Retinal pigment epithelial cell (primary cell): Measurements from ENCODE around the gene ETV1.

Source experiments
- DNase-seq: peaks from one replicate; pipeline ENCODE4 v3.0.0-alpha.2; 2010; ENCODE audit warnings: low read depth
- H3K4me3 ChIP-seq: 2 replicates; pipeline ENCODE4 v1.5.1; 2011; ENCODE audit warnings: mild to moderate bottlenecking, low read length, control low read depth, moderate library complexity
- CTCF ChIP-seq: conservative IDR thresholded peaks from 2 replicates; pipeline ENCODE4 v1.5.1; 2011; ENCODE audit warnings: low read depth, low read length, control low read depth, inconsistent platforms

The ETV1 gene

GRCh38 chr7:13901577-13901976 is 87.9 kb downstream of the ETV1 start:
- no peak for TF ChIP-seq CTCF

GRCh38 chr7:13898957-13899670 is 90.4 kb downstream of the ETV1 start:
- TF ChIP-seq CTCF, result no peak
- no peak for DNase-seq

More at GRCh38 chr7:13901577-13901976, 87.9 kb downstream of the ETV1 start:
- no peak overlapping the region for H3K4me3 ChIP-seq
- DNase-seq, result no peak

GRCh38 chr7:13897819-13898218 is 91.6 kb downstream of the ETV1 start:
- TF ChIP-seq CTCF, result no peak
- no peak for DNase-seq
- H3K4me3 ChIP-seq, result no peak overlapping the region

More at GRCh38 chr7:13898957-13899670, 90.4 kb downstream of the ETV1 start:
- no peak overlapping the region for H3K4me3 ChIP-seq

GRCh38 chr7:13894954-13895353 is 94.5 kb downstream of the ETV1 start:
- no peak for TF ChIP-seq CTCF
- no peak overlapping the region for H3K4me3 ChIP-seq
- DNase-seq, result no peak

- no peak overlapping the region for H3K4me3 ChIP-seq
- no peak for TF ChIP-seq CTCF
- DNase-seq, result no peak
Measured at GRCh38 chr7:13894377-13894776, 95.1 kb downstream of the ETV1 start.

- no peak for DNase-seq
- no peak for TF ChIP-seq CTCF
- no peak overlapping the region for H3K4me3 ChIP-seq
Measured at GRCh38 chr7:13890793-13891192, 98.7 kb downstream of the ETV1 start.

GRCh38 chr7:13886356-13886755 is 103.1 kb downstream of the ETV1 start:
- TF ChIP-seq CTCF, result no peak

More at GRCh38 chr7:13886356-13886755, 103.1 kb downstream of the ETV1 start:
- no peak overlapping the region for H3K4me3 ChIP-seq
- DNase-seq, result no peak
